Natural killer cell (primary cell): ENCODE results near the gene PRKN. TPM values are rescaled to one million over a fixed set of nuclear protein-coding genes. Genes with fewer than 3 reads are reported as not detected.

Source experiments
- ATAC-seq, 3 donors: fragments of 150-1000 bp in 2 of 3; fragments of 200-7000 bp in 1 of 3; cut with Tn5 transposase; 1 replicate in 1 of 3; 2 replicates in 2 of 3; pipeline ENCODE4 v1.10.0; 2021; ENCODE audit warnings: mild to moderate bottlenecking in 2 of 3, moderate library complexity in 2 of 3
- DNase-seq, 2 donors: peaks; one replicate each; pipeline versions ENCODE4 v3.0.0 to v3.0.0-alpha.2; 2013 to 2021; ENCODE audit warnings: mixed read lengths in 1 of 2
- H3K27ac ChIP-seq: one replicate; pipeline ENCODE4 v1.5.1; 2013; ENCODE audit warnings: mild to moderate bottlenecking, low read length
- H3K27me3 ChIP-seq: one replicate; pipeline ENCODE4 v1.6.1; 2013; ENCODE audit warnings: low read length; ENCODE audit not compliant: control insufficient read depth, insufficient read depth
- H3K36me3 ChIP-seq: one replicate; pipeline ENCODE4 v1.6.1; 2013; ENCODE audit warnings: low read length; ENCODE audit not compliant: control insufficient read depth, insufficient read depth
- H3K4me1 ChIP-seq: one replicate; pipeline ENCODE4 v1.6.1; 2013; ENCODE audit warnings: low read length; ENCODE audit not compliant: control insufficient read depth, insufficient read depth
- H3K4me3 ChIP-seq: one replicate; pipeline ENCODE4 v1.5.1; 2013; ENCODE audit warnings: low read length
- H3K9me3 ChIP-seq: one replicate; pipeline ENCODE4 v1.6.1; 2013; ENCODE audit warnings: low read length; ENCODE audit not compliant: control insufficient read depth, insufficient read depth
- H3K27ac Mint-ChIP-seq, 2 donors: one replicate each; pipeline ENCODE4 v1.8.0; 2022; ENCODE audit warnings: mild to moderate bottlenecking in 2 of 2, mixed read lengths in 2 of 2, moderate library complexity in 1 of 2
- H3K27me3 Mint-ChIP-seq, 2 donors: one replicate each; pipeline ENCODE4 v1.8.0; 2022; ENCODE audit warnings: low read depth in 2 of 2, mixed read lengths in 2 of 2
- H3K36me3 Mint-ChIP-seq: one replicate; pipeline ENCODE4 v1.8.0; 2022; ENCODE audit warnings: mixed read lengths
- H3K4me1 Mint-ChIP-seq, 2 donors: one replicate each; pipeline ENCODE4 v1.8.0; 2022; ENCODE audit warnings: mixed read lengths in 2 of 2
- H3K4me3 Mint-ChIP-seq: one replicate; pipeline ENCODE4 v1.8.0; 2022; ENCODE audit warnings: mild to moderate bottlenecking, moderate library complexity, mixed read lengths
- H3K9me3 Mint-ChIP-seq, 2 donors: one replicate each; pipeline ENCODE4 v1.8.0; 2022; ENCODE audit warnings: mixed read lengths in 2 of 2
- CTCF ChIP-seq: fragments of 200-600 bp; IDR thresholded peaks from one replicate; pipeline ENCODE4 v1.8.0; 2022; ENCODE audit warnings: antibody characterized with exemption
- WGBS: methylation state at CpG from one replicate; pipeline ENCODE4 v1.1.7; 2013; ENCODE audit warnings: missing lambda C conversion rate; ENCODE audit not compliant: insufficient coverage; 5-methylcytosine and 5-hydroxymethylcytosine counted together
- intact Hi-C: fragments of 100-400 bp; cut with micrococcal nuclease; formaldehyde crosslinking; loops from one replicate; pipeline ENCODE4 v1.14.2; 2022
- total RNA-seq, 4 donors: library from RNA; stranded (reverse); fragments of 120-200 nt in 1 of 4; gene quantifications; one replicate each; pipeline versions ENCODE4 v1.2.3 to v1.2.4, GENCODE V29; 2013 to 2022

Gene PRKN
- total RNA-seq, 3 donors from 2014 or later (not counting 1 experiment from before 2014, with no cell fraction given) = 1.4 to 1.9 (median 1.9) TPM

- ATAC-seq (no peak), DNase-seq (no peak)
- Histone ChIP-seq H3K9me3 (no peaks in the 10 kb centered on the region), H3K27ac (no peak overlapping the region), H3K4me3 (no peak overlapping the region), H3K36me3 (no peaks in the 10 kb centered on the region), H3K27me3 (no peaks in the 10 kb centered on the region), H3K4me1 (no peaks in the 10 kb centered on the region)
- no peak overlapping the region for H3K4me3 Mint-ChIP-seq
- 62% methylated on average over 11 of the region's 17 CpGs for WGBS
- intact Hi-C loops = no loop called here
- TF ChIP-seq CTCF = no peak
- peaks cover 13 to 18% of the 10 kb centered on the region in 2 donors for H3K27me3 Mint-ChIP-seq
- H3K9me3 Mint-ChIP-seq = no peaks in the 10 kb centered on the region
- no peak overlapping the region for H3K27ac Mint-ChIP-seq
- no peaks in the 10 kb centered on the region for H3K36me3 Mint-ChIP-seq
- H3K4me1 Mint-ChIP-seq = no peaks in the 10 kb centered on the region
Measured at GRCh38 chr6:161415302-161415855, 1312.2 kb downstream of the PRKN start.

GRCh38 chr6:161414707-161415106, 1312.9 kb downstream of the PRKN start:
- no peaks in the 10 kb centered on the region for H3K27me3 ChIP-seq
- H3K27ac ChIP-seq = no peak overlapping the region
- H3K4me3 Mint-ChIP-seq = no peak overlapping the region
- H3K36me3 Mint-ChIP-seq = no peaks in the 10 kb centered on the region
- H3K9me3 ChIP-seq = no peaks in the 10 kb centered on the region
- 86% methylated on average over 8 of the region's 9 CpGs for WGBS
- no peak for TF ChIP-seq CTCF
- ATAC-seq (no peak), DNase-seq (no peak)
- no peak overlapping the region for H3K27ac Mint-ChIP-seq
- peaks cover 13 to 18% of the 10 kb centered on the region in 2 donors for H3K27me3 Mint-ChIP-seq
- no peaks in the 10 kb centered on the region for H3K4me1 ChIP-seq
- H3K9me3 Mint-ChIP-seq = no peaks in the 10 kb centered on the region
- H3K4me1 Mint-ChIP-seq = no peaks in the 10 kb centered on the region
- H3K36me3 ChIP-seq = no peaks in the 10 kb centered on the region
- intact Hi-C loops = no loop called here
- H3K4me3 ChIP-seq = no peak overlapping the region

GRCh38 chr6:161414180-161414579, 1313.4 kb downstream of the PRKN start:
- H3K36me3 Mint-ChIP-seq = no peaks in the 10 kb centered on the region
- H3K4me3 Mint-ChIP-seq = no peak overlapping the region
- H3K4me1 Mint-ChIP-seq = no peaks in the 10 kb centered on the region
- Histone ChIP-seq H3K4me1 (no peaks in the 10 kb centered on the region), H3K4me3 (no peak overlapping the region), H3K27ac (no peak overlapping the region), H3K36me3 (no peaks in the 10 kb centered on the region), H3K27me3 (no peaks in the 10 kb centered on the region), H3K9me3 (no peaks in the 10 kb centered on the region)
- ATAC-seq = no peak
- intact Hi-C loops = no loop called here
- H3K27ac Mint-ChIP-seq = no peak overlapping the region
- no peaks in the 10 kb centered on the region for H3K9me3 Mint-ChIP-seq
- TF ChIP-seq CTCF = no peak
- DNase-seq = no peak
- H3K27me3 Mint-ChIP-seq = peaks cover 13 to 18% of the 10 kb centered on the region in 2 donors
- 92% methylated on average over 11 of the region's 11 CpGs for WGBS

- Mint-ChIP-seq H3K4me1 (no peaks in the 10 kb centered on the region), H3K36me3 (no peaks in the 10 kb centered on the region), H3K27me3 (peaks cover 13 to 18% of the 10 kb centered on the region in 2 donors), H3K27ac (no peak overlapping the region), H3K4me3 (no peak overlapping the region), H3K9me3 (no peaks in the 10 kb centered on the region)
- Histone ChIP-seq H3K36me3 (no peaks in the 10 kb centered on the region), H3K27ac (no peak overlapping the region), H3K27me3 (no peaks in the 10 kb centered on the region), H3K4me1 (no peaks in the 10 kb centered on the region), H3K9me3 (no peaks in the 10 kb centered on the region), H3K4me3 (no peak overlapping the region)
- no peak for TF ChIP-seq CTCF
- DNase-seq (no peak), ATAC-seq (no peak)
- WGBS = 91% methylated on average over 9 of the region's 9 CpGs
- intact Hi-C loops = no loop called here
Measured at GRCh38 chr6:161413355-161413771, 1314.2 kb downstream of the PRKN start.
